ENCODE data around the gene KCTD19. TPM values are rescaled to one million over a fixed set of nuclear protein-coding genes. Genes with fewer than 3 reads are reported as not detected.

The KCTD19 gene
- total RNA-seq, 1 experiment from 2014 or later, result 0.32 TPM

- Histone ChIP-seq H3K4me1 (ENCODE audit: insufficient read depth, low read length, poor library complexity, severe bottlenecking) (no peaks in the 10 kb centered on the region), H3K4me3 (ENCODE audit: low read depth, low read length, poor library complexity, severe bottlenecking) (peak overlapping the region; percentile 69), H3K27ac (ENCODE audit: low read depth, low read length, poor library complexity, severe bottlenecking) (no peak overlapping the region), H3K9me3 (ENCODE audit: low read depth, low read length, poor library complexity, severe bottlenecking) (no peaks in the 10 kb centered on the region), H3K36me3 (ENCODE audit: insufficient read depth, low read length, poor library complexity, severe bottlenecking) (no peaks in the 10 kb centered on the region), H3K27me3 (replicated peaks; ENCODE audit: insufficient read depth, low read depth, low read length, poor library complexity) (no peaks in the 10 kb centered on the region)
- BruUV-seq (replicated peaks), result TSS peak; percentile 27
- DNase-seq (ENCODE audit: low spot score), result no peak
- intact Hi-C loops (cut with micrococcal nuclease; ENCODE audit: unreplicated experiment), result no loop called here
- ChIA-PET CTCF (interaction anchor here (1.8 kb wide), 1 partner anchor 122 kb away, joined by 4 read pairs; no protein-coding TSS in a partner anchor), POLR2A (ENCODE audit: low non-redundant PET) (no interaction called here)
- TF ChIP-seq EZH2 (IDR thresholded peaks at IDR 0.05; ENCODE audit: borderline replicate concordance, low read depth, low read length, poor library complexity, severe bottlenecking), result no peak
- TF ChIP-seq, protein P1, sequence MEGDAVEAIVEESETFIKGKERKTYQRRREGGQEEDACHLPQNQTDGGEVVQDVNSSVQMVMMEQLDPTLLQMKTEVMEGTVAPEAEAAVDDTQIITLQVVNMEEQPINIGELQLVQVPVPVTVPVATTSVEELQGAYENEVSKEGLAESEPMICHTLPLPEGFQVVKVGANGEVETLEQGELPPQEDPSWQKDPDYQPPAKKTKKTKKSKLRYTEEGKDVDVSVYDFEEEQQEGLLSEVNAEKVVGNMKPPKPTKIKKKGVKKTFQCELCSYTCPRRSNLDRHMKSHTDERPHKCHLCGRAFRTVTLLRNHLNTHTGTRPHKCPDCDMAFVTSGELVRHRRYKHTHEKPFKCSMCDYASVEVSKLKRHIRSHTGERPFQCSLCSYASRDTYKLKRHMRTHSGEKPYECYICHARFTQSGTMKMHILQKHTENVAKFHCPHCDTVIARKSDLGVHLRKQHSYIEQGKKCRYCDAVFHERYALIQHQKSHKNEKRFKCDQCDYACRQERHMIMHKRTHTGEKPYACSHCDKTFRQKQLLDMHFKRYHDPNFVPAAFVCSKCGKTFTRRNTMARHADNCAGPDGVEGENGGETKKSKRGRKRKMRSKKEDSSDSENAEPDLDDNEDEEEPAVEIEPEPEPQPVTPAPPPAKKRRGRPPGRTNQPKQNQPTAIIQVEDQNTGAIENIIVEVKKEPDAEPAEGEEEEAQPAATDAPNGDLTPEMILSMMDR (conservative IDR thresholded peaks at IDR 0.05; ENCODE audit: low read depth, low read length), result no peak
These were observed 49.1 kb downstream of the KCTD19 start for GRCh38 chr16:67277294-67277998.

DNA sequence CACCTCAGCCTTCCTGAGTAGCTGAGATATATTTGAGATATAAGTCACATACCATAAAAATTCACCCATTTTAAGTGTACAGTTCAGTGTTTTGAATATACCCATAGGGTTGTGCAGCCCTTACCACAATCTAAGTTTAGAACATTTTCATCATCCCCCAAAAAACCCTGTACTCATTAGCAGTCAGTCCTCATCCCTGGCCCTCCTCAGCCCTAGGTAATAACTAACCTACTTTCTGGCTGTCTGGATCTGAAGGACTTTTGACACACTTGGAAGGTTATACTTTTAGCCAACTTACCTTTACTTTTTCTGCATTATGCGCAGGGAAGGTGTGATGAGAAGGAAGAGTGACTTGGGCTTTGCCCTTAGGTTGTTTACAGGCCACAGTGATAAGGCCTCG is 51.2 kb downstream of the KCTD19 start:
- CTCF ChIA-PET, result no interaction called here
- BruUV-seq (replicated peaks), result no TSS peak
- intact Hi-C loops (cut with micrococcal nuclease; ENCODE audit: unreplicated experiment), result no loop called here
- Histone ChIP-seq H3K27me3 (replicated peaks; ENCODE audit: insufficient read depth, low read depth, low read length, poor library complexity) (no peaks in the 10 kb centered on the region), H3K27ac (ENCODE audit: low read depth, low read length, poor library complexity, severe bottlenecking) (no peak overlapping the region), H3K9me3 (ENCODE audit: low read depth, low read length, poor library complexity, severe bottlenecking) (no peaks in the 10 kb centered on the region), H3K4me1 (ENCODE audit: insufficient read depth, low read length, poor library complexity, severe bottlenecking) (no peaks in the 10 kb centered on the region), H3K4me3 (ENCODE audit: low read depth, low read length, poor library complexity, severe bottlenecking) (no peak overlapping the region), H3K36me3 (ENCODE audit: insufficient read depth, low read length, poor library complexity, severe bottlenecking) (no peaks in the 10 kb centered on the region)
- POLR2A ChIA-PET (ENCODE audit: low non-redundant PET), result no interaction called here
- DNase-seq (ENCODE audit: low spot score), result no peak
- TF ChIP-seq, protein P1 (conservative IDR thresholded peaks at IDR 0.05; ENCODE audit: low read depth, low read length), result no peak
- TF ChIP-seq EZH2 (IDR thresholded peaks at IDR 0.05; ENCODE audit: borderline replicate concordance, low read depth, low read length, poor library complexity, severe bottlenecking), result no peak

GRCh38 chr16:67271446-67271845 is 55.1 kb downstream of the KCTD19 start:
- Histone ChIP-seq H3K36me3 (ENCODE audit: insufficient read depth, low read length, poor library complexity, severe bottlenecking) (no peaks in the 10 kb centered on the region), H3K9me3 (ENCODE audit: low read depth, low read length, poor library complexity, severe bottlenecking) (no peaks in the 10 kb centered on the region), H3K4me1 (ENCODE audit: insufficient read depth, low read length, poor library complexity, severe bottlenecking) (no peaks in the 10 kb centered on the region), H3K27me3 (replicated peaks; ENCODE audit: insufficient read depth, low read depth, low read length, poor library complexity) (no peaks in the 10 kb centered on the region), H3K27ac (ENCODE audit: low read depth, low read length, poor library complexity, severe bottlenecking) (no peak overlapping the region), H3K4me3 (ENCODE audit: low read depth, low read length, poor library complexity, severe bottlenecking) (no peak overlapping the region)
- CTCF ChIA-PET, result no interaction called here
- DNase-seq (ENCODE audit: low spot score), result no peak
- no peak for TF ChIP-seq EZH2 (IDR thresholded peaks at IDR 0.05; ENCODE audit: borderline replicate concordance, low read depth, low read length, poor library complexity, severe bottlenecking)
- TF ChIP-seq, protein P1 (conservative IDR thresholded peaks at IDR 0.05; ENCODE audit: low read depth, low read length), result no peak
- BruUV-seq (replicated peaks), result no TSS peak
- POLR2A ChIA-PET (ENCODE audit: low non-redundant PET), result no interaction called here
- intact Hi-C loops (cut with micrococcal nuclease; ENCODE audit: unreplicated experiment), result no loop called here
